K562 (cell line): ENCODE measurements around the gene ETV3.

ENCODE experiments used
- MAFF ChIP-seq: IDR thresholded peaks from 2 replicates; pipeline ENCODE4 v1.6.1; 2012; ENCODE audit warnings: low read length, improper control_type of control experiment
- MTA1 ChIP-seq: fragments of 450-650 bp; IDR thresholded peaks from 2 replicates; pipeline ENCODE4 v1.6.1; 2017; ENCODE audit warnings: borderline replicate concordance
- MTA3 ChIP-seq: fragments of 450-650 bp; formaldehyde crosslinking; IDR thresholded peaks from 2 replicates; pipeline ENCODE4 v1.6.1; 2017; ENCODE audit warnings: mild to moderate bottlenecking, borderline replicate concordance
- MYNN ChIP-seq, 2 experiments: sonication (generic); formaldehyde crosslinking in 1 of 2; IDR thresholded peaks; 2 replicates each; pipeline versions ENCODE4 v1.5.0 to v1.6.1; 2016 to 2020; ENCODE audit warnings: antibody characterized with exemption in 1 of 2, missing genetic modification reagents in 1 of 2
- POLR2A ChIP-seq: fragments of 450-650 bp; conservative IDR thresholded peaks from 2 replicates; pipeline ENCODE4 v1.6.1; 2016
- RCOR1 ChIP-seq, 2 experiments: IDR thresholded peaks; 2 replicates each; pipeline ENCODE4 v1.6.1; 2012; ENCODE audit warnings: low read depth in 2 of 2, low read length in 2 of 2, borderline replicate concordance in 1 of 2, improper control_type of control experiment in 1 of 2
- SMAD1 ChIP-seq: fragments of 150-350 bp; IDR thresholded peaks from 2 replicates; pipeline ENCODE4 v1.6.1; 2014; ENCODE audit warnings: low read length, low read depth; ENCODE audit not compliant: partially characterized antibody
- ZNF124 ChIP-seq: sonication (generic); formaldehyde crosslinking; IDR thresholded peaks from 2 replicates; pipeline ENCODE4 v1.8.1; 2022; ENCODE audit warnings: missing genetic modification reagents
- ZNF57 ChIP-seq: fragments of 450-650 bp; formaldehyde crosslinking; IDR thresholded peaks from 2 replicates; pipeline ENCODE4 v1.4.0; 2020; ENCODE audit warnings: mild to moderate bottlenecking, moderate library complexity
- TF ChIP-seq, protein P1 (sequence below), 3 experiments: IDR thresholded peaks in 2 of 3; conservative IDR thresholded peaks in 1 of 3; 2 replicates each; pipeline ENCODE4 v1.5.1; 2011 to 2012; ENCODE audit warnings: low read length in 3 of 3, mild to moderate bottlenecking in 3 of 3, control low read depth in 2 of 3, improper control_type of control experiment in 1 of 3, inconsistent platforms in 1 of 3, low read depth in 1 of 3, mixed read lengths in 1 of 3, moderate library complexity in 1 of 3; ENCODE audit not compliant: insufficient read depth in 2 of 3
- TF ChIP-seq, protein P2 (sequence below): fragments of 250-450 bp; sonication (Bioruptor Pico); IDR thresholded peaks from 2 replicates; pipeline ENCODE4 v1.4.0; 2020; ENCODE audit warnings: mild to moderate bottlenecking
- TF ChIP-seq, protein P3 (sequence below): sonication (generic); formaldehyde crosslinking; IDR thresholded peaks from 2 replicates; pipeline ENCODE4 v1.8.1; 2023; ENCODE audit warnings: mild to moderate bottlenecking, missing genetic modification reagents
- TF ChIP-seq, protein P4 (sequence below): sonication (generic); formaldehyde crosslinking; IDR thresholded peaks from 2 replicates; pipeline ENCODE4 v1.8.1; 2023; ENCODE audit warnings: mild to moderate bottlenecking, missing genetic modification reagents

DNA sequence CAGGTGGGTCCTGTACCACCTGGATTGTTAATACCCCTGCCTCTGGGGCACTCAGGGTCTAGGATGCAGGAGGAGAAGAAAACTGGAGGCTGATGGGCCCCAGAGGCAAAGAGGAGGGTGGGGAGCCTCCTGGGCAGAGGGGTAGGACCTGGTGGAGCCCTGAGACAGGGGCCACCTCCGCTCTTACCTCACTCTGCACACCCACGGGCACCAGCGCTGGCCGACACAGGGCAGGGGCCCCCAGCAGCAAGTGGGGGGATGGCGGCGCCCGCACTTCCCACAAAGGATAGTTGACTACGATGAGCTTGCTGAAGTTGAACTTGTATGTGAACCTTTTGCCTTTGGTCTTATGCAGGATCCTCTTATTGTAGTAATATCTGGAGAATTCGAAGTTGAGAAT is 39.7 kb downstream of the ETV3 start:
- TF ChIP-seq, protein P1, sequence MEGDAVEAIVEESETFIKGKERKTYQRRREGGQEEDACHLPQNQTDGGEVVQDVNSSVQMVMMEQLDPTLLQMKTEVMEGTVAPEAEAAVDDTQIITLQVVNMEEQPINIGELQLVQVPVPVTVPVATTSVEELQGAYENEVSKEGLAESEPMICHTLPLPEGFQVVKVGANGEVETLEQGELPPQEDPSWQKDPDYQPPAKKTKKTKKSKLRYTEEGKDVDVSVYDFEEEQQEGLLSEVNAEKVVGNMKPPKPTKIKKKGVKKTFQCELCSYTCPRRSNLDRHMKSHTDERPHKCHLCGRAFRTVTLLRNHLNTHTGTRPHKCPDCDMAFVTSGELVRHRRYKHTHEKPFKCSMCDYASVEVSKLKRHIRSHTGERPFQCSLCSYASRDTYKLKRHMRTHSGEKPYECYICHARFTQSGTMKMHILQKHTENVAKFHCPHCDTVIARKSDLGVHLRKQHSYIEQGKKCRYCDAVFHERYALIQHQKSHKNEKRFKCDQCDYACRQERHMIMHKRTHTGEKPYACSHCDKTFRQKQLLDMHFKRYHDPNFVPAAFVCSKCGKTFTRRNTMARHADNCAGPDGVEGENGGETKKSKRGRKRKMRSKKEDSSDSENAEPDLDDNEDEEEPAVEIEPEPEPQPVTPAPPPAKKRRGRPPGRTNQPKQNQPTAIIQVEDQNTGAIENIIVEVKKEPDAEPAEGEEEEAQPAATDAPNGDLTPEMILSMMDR (IDR thresholded peaks at IDR 0.05 in 2 of 3, conservative IDR thresholded peaks at IDR 0.05 in 1 of 3; ENCODE audit: insufficient read depth in 2 of 3, low read depth in 1 of 3, low read length in 3 of 3) = no peak
- TF ChIP-seq MTA1 (no peak), MYNN (IDR thresholded peaks at IDR 0.05) (no peak), MYNN (CRISPR knock-in tag; IDR thresholded peaks at IDR 0.05) (no peak), RCOR1 (IDR thresholded peaks at IDR 0.05; ENCODE audit: borderline replicate concordance in 1 of 2, low read depth in 2 of 2, low read length in 2 of 2) (no peak), ZNF124 (CRISPR knock-in tag) (no peak), POLR2A (no peak), MAFF (no peak), ZNF57 (CRISPR knock-in tag) (no peak), SMAD1 (no peak), MTA3 (no peak)
- TF ChIP-seq, protein P2, sequence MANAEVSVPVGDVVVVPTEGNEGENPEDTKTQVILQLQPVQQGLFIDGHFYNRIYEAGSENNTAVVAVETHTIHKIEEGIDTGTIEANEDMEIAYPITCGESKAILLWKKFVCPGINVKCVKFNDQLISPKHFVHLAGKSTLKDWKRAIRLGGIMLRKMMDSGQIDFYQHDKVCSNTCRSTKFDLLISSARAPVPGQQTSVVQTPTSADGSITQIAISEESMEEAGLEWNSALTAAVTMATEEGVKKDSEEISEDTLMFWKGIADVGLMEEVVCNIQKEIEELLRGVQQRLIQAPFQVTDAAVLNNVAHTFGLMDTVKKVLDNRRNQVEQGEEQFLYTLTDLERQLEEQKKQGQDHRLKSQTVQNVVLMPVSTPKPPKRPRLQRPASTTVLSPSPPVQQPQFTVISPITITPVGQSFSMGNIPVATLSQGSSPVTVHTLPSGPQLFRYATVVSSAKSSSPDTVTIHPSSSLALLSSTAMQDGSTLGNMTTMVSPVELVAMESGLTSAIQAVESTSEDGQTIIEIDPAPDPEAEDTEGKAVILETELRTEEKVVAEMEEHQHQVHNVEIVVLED = no peak
- TF ChIP-seq, protein P3, sequence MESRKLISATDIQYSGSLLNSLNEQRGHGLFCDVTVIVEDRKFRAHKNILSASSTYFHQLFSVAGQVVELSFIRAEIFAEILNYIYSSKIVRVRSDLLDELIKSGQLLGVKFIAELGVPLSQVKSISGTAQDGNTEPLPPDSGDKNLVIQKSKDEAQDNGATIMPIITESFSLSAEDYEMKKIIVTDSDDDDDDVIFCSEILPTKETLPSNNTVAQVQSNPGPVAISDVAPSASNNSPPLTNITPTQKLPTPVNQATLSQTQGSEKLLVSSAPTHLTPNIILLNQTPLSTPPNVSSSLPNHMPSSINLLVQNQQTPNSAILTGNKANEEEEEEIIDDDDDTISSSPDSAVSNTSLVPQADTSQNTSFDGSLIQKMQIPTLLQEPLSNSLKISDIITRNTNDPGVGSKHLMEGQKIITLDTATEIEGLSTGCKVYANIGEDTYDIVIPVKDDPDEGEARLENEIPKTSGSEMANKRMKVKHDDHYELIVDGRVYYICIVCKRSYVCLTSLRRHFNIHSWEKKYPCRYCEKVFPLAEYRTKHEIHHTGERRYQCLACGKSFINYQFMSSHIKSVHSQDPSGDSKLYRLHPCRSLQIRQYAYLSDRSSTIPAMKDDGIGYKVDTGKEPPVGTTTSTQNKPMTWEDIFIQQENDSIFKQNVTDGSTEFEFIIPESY (CRISPR knock-in tag) = no peak
- TF ChIP-seq, protein P4, sequence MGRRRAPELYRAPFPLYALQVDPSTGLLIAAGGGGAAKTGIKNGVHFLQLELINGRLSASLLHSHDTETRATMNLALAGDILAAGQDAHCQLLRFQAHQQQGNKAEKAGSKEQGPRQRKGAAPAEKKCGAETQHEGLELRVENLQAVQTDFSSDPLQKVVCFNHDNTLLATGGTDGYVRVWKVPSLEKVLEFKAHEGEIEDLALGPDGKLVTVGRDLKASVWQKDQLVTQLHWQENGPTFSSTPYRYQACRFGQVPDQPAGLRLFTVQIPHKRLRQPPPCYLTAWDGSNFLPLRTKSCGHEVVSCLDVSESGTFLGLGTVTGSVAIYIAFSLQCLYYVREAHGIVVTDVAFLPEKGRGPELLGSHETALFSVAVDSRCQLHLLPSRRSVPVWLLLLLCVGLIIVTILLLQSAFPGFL (CRISPR knock-in tag) = no peak
